ENCODE data around the gene ORC4.

DNA sequence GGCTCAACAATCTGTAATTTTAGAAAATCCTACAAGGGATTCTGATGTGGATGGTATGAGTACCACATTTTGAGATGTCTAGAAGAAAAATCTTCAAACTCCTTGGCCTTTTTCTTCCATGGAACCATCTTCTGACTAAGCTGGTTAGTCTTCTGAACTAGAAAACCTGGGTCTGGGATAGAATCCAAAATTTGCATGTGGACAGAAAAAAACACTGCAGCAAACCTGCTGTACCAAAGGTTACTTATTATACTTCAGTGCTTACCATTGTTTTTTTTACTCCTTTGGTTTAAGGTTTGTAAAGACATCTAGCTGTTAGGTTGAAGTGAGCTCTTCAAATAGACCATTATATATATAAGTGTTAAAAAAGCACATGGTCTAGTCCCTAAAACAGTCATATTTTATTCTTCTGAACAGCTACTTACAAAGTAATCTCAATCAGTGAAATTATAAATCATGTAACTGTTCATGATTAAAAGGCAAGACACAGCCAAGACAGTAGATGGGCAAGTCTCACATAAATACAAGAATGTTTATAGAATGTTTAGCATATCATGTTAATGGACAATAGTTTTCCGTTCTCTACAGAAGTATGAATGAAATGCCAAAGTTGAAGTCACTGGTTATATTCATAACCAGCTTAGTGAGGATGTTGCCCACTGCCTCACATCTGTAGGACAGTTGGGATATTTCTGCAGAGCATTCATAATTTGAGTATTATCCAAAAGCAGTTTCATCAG is 85.5 kb downstream of the ORC4 start:
- TF ChIP-seq, protein P1, sequence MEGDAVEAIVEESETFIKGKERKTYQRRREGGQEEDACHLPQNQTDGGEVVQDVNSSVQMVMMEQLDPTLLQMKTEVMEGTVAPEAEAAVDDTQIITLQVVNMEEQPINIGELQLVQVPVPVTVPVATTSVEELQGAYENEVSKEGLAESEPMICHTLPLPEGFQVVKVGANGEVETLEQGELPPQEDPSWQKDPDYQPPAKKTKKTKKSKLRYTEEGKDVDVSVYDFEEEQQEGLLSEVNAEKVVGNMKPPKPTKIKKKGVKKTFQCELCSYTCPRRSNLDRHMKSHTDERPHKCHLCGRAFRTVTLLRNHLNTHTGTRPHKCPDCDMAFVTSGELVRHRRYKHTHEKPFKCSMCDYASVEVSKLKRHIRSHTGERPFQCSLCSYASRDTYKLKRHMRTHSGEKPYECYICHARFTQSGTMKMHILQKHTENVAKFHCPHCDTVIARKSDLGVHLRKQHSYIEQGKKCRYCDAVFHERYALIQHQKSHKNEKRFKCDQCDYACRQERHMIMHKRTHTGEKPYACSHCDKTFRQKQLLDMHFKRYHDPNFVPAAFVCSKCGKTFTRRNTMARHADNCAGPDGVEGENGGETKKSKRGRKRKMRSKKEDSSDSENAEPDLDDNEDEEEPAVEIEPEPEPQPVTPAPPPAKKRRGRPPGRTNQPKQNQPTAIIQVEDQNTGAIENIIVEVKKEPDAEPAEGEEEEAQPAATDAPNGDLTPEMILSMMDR (IDR thresholded peaks at IDR 0.05; ENCODE audit: control extremely low read depth in 1 of 3, insufficient read depth in 1 of 3, low read depth in 1 of 3, low read length in 3 of 3) = no peak
- TF ChIP-seq CREB1 (IDR thresholded peaks at IDR 0.05) (no peak), POLR2AphosphoS5 (IDR thresholded peaks at IDR 0.05; ENCODE audit: low read depth, low read length) (no peak), CHD1 (IDR thresholded peaks at IDR 0.05; ENCODE audit: low read depth, low read length) (no peak)

Data from H1 (cell line).